Cerebellar nuclear complex (tissue), 1 donor: ENCODE results near the gene DUOXA1.

Experiments used
- DNase-seq, 2 experiments: peaks; one replicate each; lab custom pipeline; 2025; lab: John Stamatoyannopoulos, UW

Gene DUOXA1

GRCh38 chr15:45129651-45130129 is at the start of gene DUOXA1, which contains the start of gene DUOX1:
DUOXA1 (minus strand) TSS chr15:45129879; CDS start chr15:45123014, 6,865 bp downstream.
DUOX1 (plus strand) TSS chr15:45129994; CDS start chr15:45131967, 1,973 bp downstream.
- DNase-seq: no peak

DNA sequence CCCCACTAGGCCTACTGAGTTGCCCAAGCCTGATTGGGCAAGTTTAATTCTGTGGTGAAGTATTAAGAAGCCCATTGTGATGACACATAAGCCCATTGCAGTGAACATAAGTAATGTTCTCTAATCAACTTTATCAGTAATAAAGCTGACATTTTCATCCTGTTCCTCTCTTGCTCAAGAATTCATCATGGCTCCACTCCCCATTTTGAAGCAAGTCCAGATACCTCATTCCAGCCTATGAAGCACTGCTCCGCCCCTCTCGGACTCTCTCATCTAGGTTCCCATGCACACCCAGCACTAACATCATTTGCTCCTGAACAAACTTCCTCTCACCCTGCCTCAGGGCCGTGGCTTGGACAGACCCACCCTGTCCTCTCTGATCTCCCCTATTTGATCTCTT is 47.6 kb upstream of the DUOXA1 start:
- DNase-seq: no peak

DNA sequence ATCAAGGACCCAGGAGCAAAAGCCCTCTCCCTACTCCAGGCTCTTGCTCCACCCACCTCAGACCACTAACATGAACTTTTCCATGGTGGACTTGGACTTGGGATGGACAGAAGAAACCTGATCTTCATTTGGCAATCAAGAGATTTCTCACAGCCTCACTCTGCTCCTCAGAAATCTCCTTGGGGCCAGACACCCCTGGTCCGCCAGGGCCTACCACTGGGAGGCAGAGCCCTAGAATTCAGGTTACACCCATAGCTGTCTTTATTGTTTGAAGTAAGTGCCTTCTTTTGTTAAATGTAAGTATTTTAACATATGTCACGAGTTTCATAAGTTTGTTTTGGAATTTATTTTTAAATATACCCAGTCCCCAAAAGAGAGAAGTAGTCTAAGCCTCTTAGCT is 44.9 kb upstream of the DUOXA1 start:
- DNase-seq: no peak

DNA sequence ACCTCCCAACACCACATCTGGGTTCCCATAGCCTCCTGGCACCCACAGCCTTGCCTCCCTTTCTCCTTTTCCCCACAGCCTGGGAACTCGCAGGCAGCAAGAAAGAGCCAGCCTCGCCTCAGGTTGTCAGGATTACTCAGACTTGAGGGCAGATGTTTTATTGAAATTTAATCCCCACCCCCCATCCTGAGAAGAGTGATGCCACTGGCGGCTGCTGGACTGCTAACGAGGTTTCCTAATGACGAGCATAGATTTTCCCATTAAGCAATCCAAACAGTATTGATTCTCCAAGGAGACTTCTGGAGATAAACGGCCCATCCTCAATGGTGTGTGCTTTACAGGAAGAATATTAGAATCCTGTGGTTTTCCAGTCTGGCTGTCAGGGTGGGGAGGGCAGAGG is 44.4 kb upstream of the DUOXA1 start:
- no peak for DNase-seq

GRCh38 chr15:45171912-45172311 is 42.2 kb upstream of the DUOXA1 start:
- DNase-seq: no peak

DNA sequence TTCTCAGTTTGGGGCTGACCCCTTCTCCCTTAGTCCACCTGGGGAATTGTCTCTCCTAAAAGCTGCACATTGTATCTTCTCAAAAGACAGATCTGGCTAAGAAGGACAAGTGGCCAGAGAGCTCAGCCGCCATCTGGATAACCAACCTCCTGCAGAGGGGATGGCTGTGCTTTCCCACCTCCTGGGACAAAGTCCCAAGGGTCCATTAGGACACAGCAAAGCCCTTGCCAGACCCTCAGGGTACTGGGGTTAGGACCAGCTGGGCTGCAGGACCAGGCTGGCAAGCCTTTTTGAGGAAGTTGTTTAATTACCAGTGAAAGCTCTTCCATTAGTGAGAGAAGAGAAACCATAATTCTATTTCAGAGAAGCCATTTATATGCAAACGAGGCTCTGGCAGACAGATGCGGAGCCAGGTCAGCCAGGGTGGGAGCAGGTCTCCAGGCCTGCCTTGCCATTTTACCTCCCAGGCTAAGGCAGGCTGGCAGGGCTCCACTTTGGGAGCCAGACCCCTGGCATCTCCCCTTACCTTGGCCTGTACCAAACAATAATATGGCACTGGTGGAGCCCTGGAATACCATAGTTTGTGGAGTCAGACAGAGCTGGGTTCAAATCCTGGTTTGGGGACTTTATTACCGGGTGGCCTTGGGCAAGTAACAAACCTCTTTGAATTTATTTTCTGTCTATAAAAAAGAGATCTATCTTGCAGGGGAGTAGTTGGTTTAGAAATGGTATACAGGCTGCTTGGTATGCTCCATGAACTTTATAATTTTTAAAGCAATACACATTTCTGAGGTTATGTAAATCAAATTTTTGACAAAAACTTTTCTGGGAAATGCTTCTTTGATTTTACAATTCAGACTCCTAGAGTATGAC is 40.2 kb upstream of the DUOXA1 start:
- DNase-seq: no peak

- DNase-seq: no peak
Observed at GRCh38 chr15:45168751-45169551, 39.3 kb upstream of the DUOXA1 start.

- DNase-seq: no peak
Observed at GRCh38 chr15:45168286-45168685, 38.6 kb upstream of the DUOXA1 start.

GRCh38 chr15:45167631-45168205 is 38.0 kb upstream of the DUOXA1 start:
- DNase-seq: no peak

DNA sequence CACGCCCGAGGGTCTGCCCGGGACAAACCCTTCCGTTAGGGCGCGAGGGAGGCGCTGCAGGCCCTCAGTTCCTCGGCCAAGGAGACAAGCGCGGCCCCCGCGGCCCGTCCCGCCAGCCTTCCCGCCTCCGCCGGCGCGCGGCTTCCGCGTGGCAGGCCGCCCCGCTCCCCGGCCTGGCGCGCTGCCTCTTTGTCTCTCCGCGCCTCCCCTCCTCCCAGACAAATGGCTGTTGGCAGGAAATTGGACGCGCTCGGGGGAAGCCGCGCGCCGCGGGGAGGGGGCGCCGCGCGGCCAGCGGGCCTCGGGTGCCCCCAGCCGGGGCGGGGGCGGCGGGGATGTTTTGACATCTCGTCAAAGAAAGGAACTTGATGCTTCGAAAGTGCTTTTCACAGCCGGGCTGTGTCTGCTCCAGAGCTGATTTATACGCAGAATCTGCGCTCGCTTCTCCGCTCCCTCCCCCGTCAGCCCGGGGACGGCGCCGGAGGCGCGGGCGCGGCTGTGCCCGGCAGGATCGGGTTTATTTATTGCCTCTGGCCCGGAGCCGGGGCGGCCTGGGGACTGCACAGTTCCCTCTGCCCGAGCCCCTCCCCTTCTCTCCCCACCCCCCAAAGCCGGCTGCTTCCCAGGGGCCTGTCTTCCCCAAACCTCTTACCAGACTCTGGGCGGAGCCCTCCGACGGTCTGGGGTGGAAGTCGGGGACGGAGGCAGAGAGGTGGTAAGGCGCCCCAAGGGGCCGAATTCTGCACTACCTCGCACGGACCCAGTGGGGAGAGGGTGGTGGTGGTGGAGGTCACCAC is 37.4 kb upstream of the DUOXA1 start:
- DNase-seq: no peak

- DNase-seq: no peak
Observed at GRCh38 chr15:45165536-45165935, 35.9 kb upstream of the DUOXA1 start.

GRCh38 chr15:45164914-45165313 is 35.2 kb upstream of the DUOXA1 start:
- DNase-seq: no peak

DNA sequence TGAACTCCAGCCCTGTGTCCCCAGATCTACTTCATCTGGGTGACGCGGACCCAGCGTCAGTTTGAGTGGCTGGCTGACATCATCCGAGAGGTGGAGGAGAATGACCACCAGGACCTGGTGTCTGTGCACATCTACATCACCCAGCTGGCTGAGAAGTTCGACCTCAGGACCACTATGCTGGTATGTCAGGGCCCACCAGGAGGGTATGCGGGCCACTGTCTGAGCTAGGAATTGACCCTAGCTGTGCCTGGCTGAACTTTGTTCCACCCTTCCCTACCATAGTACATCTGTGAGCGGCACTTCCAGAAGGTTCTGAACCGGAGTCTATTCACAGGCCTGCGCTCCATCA is 33.8 kb upstream of the DUOXA1 start:
- DNase-seq: no peak

GRCh38 chr15:45162771-45163507 is 33.3 kb upstream of the DUOXA1 start:
- DNase-seq: peak in 1 of 2 experiments; percentile 85

DNA sequence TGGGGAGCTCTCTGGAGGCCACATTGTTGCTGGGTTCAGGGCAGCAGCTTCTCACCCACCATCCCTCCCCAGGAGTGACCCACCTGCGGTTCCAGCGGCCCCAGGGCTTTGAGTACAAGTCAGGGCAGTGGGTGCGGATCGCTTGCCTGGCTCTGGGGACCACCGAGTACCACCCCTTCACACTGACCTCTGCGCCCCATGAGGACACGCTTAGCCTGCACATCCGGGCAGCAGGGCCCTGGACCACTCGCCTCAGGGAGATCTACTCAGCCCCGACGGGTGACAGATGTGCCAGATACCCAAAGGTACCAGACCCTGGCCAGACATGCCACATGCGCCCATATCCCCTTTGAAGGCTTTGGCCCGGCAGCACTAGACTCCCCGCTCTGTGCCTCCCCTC is 32.0 kb upstream of the DUOXA1 start:
- no peak for DNase-seq

GRCh38 chr15:45157974-45158373 is 28.3 kb upstream of the DUOXA1 start:
- no peak for DNase-seq

GRCh38 chr15:45156744-45157455 is 27.2 kb upstream of the DUOXA1 start:
- DNase-seq: no peak

GRCh38 chr15:45155739-45156138 is 26.1 kb upstream of the DUOXA1 start:
- DNase-seq: no peak

GRCh38 chr15:45151998-45152828 is 22.5 kb upstream of the DUOXA1 start:
- DNase-seq: no peak
